Measurements from ENCODE around the gene FSTL4. TPM values are rescaled to one million over a fixed set of nuclear protein-coding genes. Genes with fewer than 3 reads are reported as not detected.

FSTL4 gene
- total RNA-seq, 4 donors from 2014 or later, result 0.27 TPM; not detected in 3

- TF ChIP-seq POLR2A (IDR thresholded peaks at IDR 0.05) (no peak), POLR2AphosphoS5 (IDR thresholded peaks at IDR 0.05) (no peak), CTCF (IDR thresholded peaks at IDR 0.05) (no peak), EP300 (IDR thresholded peaks at IDR 0.05; ENCODE audit: low read depth) (no peak)
- in situ Hi-C loops (cut with MboI; ENCODE audit: low pct_ligation_motif_present in 1 of 4, low pct_unique_long_range_greater_than_20kb in 1 of 4, low sequenced_read_pairs in 3 of 4), result no loop called here
These were observed 91.2 kb downstream of the FSTL4 start for GRCh38 chr5:133520991-133521706.

GRCh38 chr5:133520062-133520461, 92.3 kb downstream of the FSTL4 start:
- H3K27me3 ChIP-seq, result no peaks in the 10 kb centered on the region
- in situ Hi-C loops (cut with MboI; ENCODE audit: low pct_ligation_motif_present in 1 of 4, low pct_unique_long_range_greater_than_20kb in 1 of 4, low sequenced_read_pairs in 3 of 4) (no loop called here), intact Hi-C loops (cut with DNase I; ENCODE audit: low total_unique reads) (no loop called here)
- H3K9me3 ChIP-seq, result no peaks in the 10 kb centered on the region
- H3K4me3 ChIP-seq, result no peak overlapping the region
- H3K4me1 ChIP-seq, result no peaks in the 10 kb centered on the region
- 20 to 49% methylated on average over 1 to 4 of the region's 4 CpGs for WGBS, 2 donors (ENCODE audit: low coverage in 1 of 2)
- no peak overlapping the region for H3K27ac ChIP-seq
- DNase-seq, result no peak
- TF ChIP-seq POLR2AphosphoS5 (IDR thresholded peaks at IDR 0.05) (no peak), EP300 (IDR thresholded peaks at IDR 0.05; ENCODE audit: low read depth) (no peak), CTCF (IDR thresholded peaks at IDR 0.05) (no peak), POLR2A (IDR thresholded peaks at IDR 0.05) (no peak)
- H3K36me3 ChIP-seq, result no peaks in the 10 kb centered on the region

More at GRCh38 chr5:133520991-133521706, 91.2 kb downstream of the FSTL4 start:
- Histone ChIP-seq H3K4me1 (no peaks in the 10 kb centered on the region), H3K4me3 (no peak overlapping the region), H3K36me3 (no peaks in the 10 kb centered on the region), H3K9me3 (no peaks in the 10 kb centered on the region), H3K27ac (no peak overlapping the region), H3K27me3 (no peaks in the 10 kb centered on the region)
- intact Hi-C loops (cut with DNase I; ENCODE audit: low total_unique reads), result no loop called here
- whole genome bisulfite sequencing, 2 donors (ENCODE audit: low coverage in 1 of 2), result 55 to 88% methylated on average over 1 to 2 of the region's 2 CpGs
- DNase-seq, result no peak

- in situ Hi-C loops (cut with MboI; ENCODE audit: low pct_ligation_motif_present in 1 of 4, low pct_unique_long_range_greater_than_20kb in 1 of 4, low sequenced_read_pairs in 3 of 4) (no loop called here), intact Hi-C loops (cut with DNase I; ENCODE audit: low total_unique reads) (no loop called here)
- H3K27me3 ChIP-seq, result no peaks in the 10 kb centered on the region
- 83% methylated on average over 8 of the region's 8 CpGs; no CpG with 5 or more reads in 1 of the 2 donors for WGBS, 2 donors (ENCODE audit: low coverage in 1 of 2)
- no peak overlapping the region for H3K27ac ChIP-seq
- H3K4me3 ChIP-seq, result no peak overlapping the region
- DNase-seq, result no peak
- no peaks in the 10 kb centered on the region for H3K36me3 ChIP-seq
- no peaks in the 10 kb centered on the region for H3K9me3 ChIP-seq
- TF ChIP-seq POLR2AphosphoS5 (IDR thresholded peaks at IDR 0.05) (no peak), CTCF (IDR thresholded peaks at IDR 0.05) (no peak), EP300 (IDR thresholded peaks at IDR 0.05; ENCODE audit: low read depth) (no peak), POLR2A (IDR thresholded peaks at IDR 0.05) (no peak)
- H3K4me1 ChIP-seq, result no peaks in the 10 kb centered on the region
These were observed 93.2 kb downstream of the FSTL4 start for GRCh38 chr5:133519191-133519590.

GRCh38 chr5:133514456-133514855, 97.9 kb downstream of the FSTL4 start:
- Histone ChIP-seq H3K4me1 (no peaks in the 10 kb centered on the region), H3K27ac (no peak overlapping the region), H3K36me3 (no peaks in the 10 kb centered on the region), H3K9me3 (no peaks in the 10 kb centered on the region), H3K27me3 (no peaks in the 10 kb centered on the region), H3K4me3 (no peak overlapping the region)
- TF ChIP-seq POLR2AphosphoS5 (IDR thresholded peaks at IDR 0.05) (no peak), EP300 (IDR thresholded peaks at IDR 0.05; ENCODE audit: low read depth) (no peak), CTCF (IDR thresholded peaks at IDR 0.05) (no peak)
- intact Hi-C loops (cut with DNase I; ENCODE audit: low total_unique reads), result no loop called here
- 59 to 60% methylated on average over 1 of the region's 1 CpG for WGBS, 2 donors (ENCODE audit: low coverage in 1 of 2)
- in situ Hi-C loops (cut with MboI; ENCODE audit: low pct_ligation_motif_present in 1 of 4, low pct_unique_long_range_greater_than_20kb in 1 of 4, low sequenced_read_pairs in 3 of 4), result no loop called here
- DNase-seq, result no peak

All from transverse colon (tissue), 4 donors.